HepG2 (cell line): ENCODE data around the gene MYPN. TPM values are rescaled to one million over a fixed set of nuclear protein-coding genes. Genes with fewer than 3 reads are reported as not detected.

ENCODE experiments used
- HIC2 ChIP-seq: sonication (generic); formaldehyde crosslinking; IDR thresholded peaks from 2 replicates; pipeline ENCODE4 v1.9.0; 2022; ENCODE audit warnings: low read depth, missing genetic modification reagents
- HMGXB3 ChIP-seq: sonication (generic); formaldehyde crosslinking; IDR thresholded peaks from 2 replicates; pipeline ENCODE4 v1.4.0; 2020; ENCODE audit warnings: missing genetic modification reagents, borderline replicate concordance
- SMAD1 ChIP-seq: sonication (generic); formaldehyde crosslinking; IDR thresholded peaks from 2 replicates; pipeline ENCODE4 v1.4.0; 2020; ENCODE audit warnings: missing genetic modification reagents, low read depth, mild to moderate bottlenecking, borderline replicate concordance
- SNAI1 ChIP-seq: sonication (generic); formaldehyde crosslinking; IDR thresholded peaks from 2 replicates; pipeline ENCODE4 v1.5.0; 2020; ENCODE audit warnings: mild to moderate bottlenecking, missing genetic modification reagents, borderline replicate concordance
- ZNF451 ChIP-seq: sonication (generic); formaldehyde crosslinking; IDR thresholded peaks from 2 replicates; pipeline ENCODE4 v1.5.0; 2020; ENCODE audit warnings: mild to moderate bottlenecking, missing genetic modification reagents
- polyA plus RNA-seq, 8 experiments: library from polyadenylated mRNA; depleted of rRNA in 3 of 8; stranded (reverse) in 7 of 8; unstranded in 1 of 8; fragments of >200 nt; fragmentation: Illumina TruSeq in 4 of 8; extraction: Trizol in 4 of 8; gene quantifications; 2 replicates each; pipeline versions ENCODE4 v1.2.1 to v1.2.3, GENCODE V29; 2011 to 2016; ENCODE audit warnings: low read depth in 4 of 8, missing spikeins in 1 of 8, mixed read lengths in 1 of 8; ENCODE audit not compliant: insufficient read depth in 1 of 8
- total RNA-seq, 5 experiments: library from RNA; depleted of rRNA; stranded (reverse); fragments of >200 nt; fragmentation: Illumina TruSeq; extraction: Trizol; gene quantifications; 2 replicates each; pipeline ENCODE4 v1.2.3, GENCODE V29; 2016; ENCODE audit warnings: low read depth in 1 of 5

MYPN gene
- total and polyA plus RNA-seq, 2 of the 13 experiments (the other 11 are each of a cell fraction or from before 2014, with no cell fraction given): not detected

GRCh38 chr10:68138526-68138925 lies 29.2 kb downstream of the MYPN start (continued):
- TF ChIP-seq HMGXB3 (CRISPR knock-in tag): no peak
- TF ChIP-seq SNAI1 (CRISPR knock-in tag): no peak
- no peak for TF ChIP-seq ZNF451 (CRISPR knock-in tag)
- no peak for TF ChIP-seq SMAD1 (CRISPR knock-in tag)
- TF ChIP-seq HIC2 (CRISPR knock-in tag): no peak
